Measurements from ENCODE around the gene PDE8B. TPM values are rescaled to one million over a fixed set of nuclear protein-coding genes. Genes with fewer than 3 reads are reported as not detected.

The PDE8B gene
- total and polyA plus RNA-seq, 9 donors: 2.0 to 4.9 (median 3.2) TPM

DNA sequence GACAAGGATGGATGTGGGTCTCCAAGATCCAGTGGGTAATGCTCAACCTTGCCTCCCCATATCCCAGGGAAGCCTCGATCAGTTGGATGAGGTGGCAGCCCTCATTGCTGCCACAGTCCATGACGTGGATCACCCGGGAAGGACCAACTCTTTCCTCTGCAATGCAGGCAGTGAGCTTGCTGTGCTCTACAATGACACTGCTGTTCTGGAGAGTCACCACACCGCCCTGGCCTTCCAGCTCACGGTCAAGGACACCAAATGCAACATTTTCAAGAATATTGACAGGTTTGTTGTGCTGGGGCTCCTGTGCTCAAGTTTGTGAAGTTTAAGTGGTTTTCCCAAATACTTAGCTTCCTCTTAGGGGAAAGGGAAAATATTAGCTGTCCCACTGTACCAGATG lies 207.7 kb downstream of the PDE8B start:
- Histone ChIP-seq H3K36me3 (ENCODE audit: control insufficient read depth, insufficient read depth, low read length) (no peaks in the 10 kb centered on the region), H3K9me3 (replicated peaks; ENCODE audit: control insufficient read depth, low read depth, low read length) (no peaks in the 10 kb centered on the region), H3K27me3 (ENCODE audit: control insufficient read depth, insufficient read depth, low read length) (no peaks in the 10 kb centered on the region), H3K4me3 (ENCODE audit: low read length) (no peak overlapping the region), H3K4me1 (ENCODE audit: control insufficient read depth, insufficient read depth, low read length) (no peaks in the 10 kb centered on the region), H3K27ac (ENCODE audit: low read length) (no peak overlapping the region)
- DNase-seq: no peak
- 84% methylated on average over 3 of the region's 5 CpGs for WGBS (ENCODE audit: insufficient coverage)

DNA sequence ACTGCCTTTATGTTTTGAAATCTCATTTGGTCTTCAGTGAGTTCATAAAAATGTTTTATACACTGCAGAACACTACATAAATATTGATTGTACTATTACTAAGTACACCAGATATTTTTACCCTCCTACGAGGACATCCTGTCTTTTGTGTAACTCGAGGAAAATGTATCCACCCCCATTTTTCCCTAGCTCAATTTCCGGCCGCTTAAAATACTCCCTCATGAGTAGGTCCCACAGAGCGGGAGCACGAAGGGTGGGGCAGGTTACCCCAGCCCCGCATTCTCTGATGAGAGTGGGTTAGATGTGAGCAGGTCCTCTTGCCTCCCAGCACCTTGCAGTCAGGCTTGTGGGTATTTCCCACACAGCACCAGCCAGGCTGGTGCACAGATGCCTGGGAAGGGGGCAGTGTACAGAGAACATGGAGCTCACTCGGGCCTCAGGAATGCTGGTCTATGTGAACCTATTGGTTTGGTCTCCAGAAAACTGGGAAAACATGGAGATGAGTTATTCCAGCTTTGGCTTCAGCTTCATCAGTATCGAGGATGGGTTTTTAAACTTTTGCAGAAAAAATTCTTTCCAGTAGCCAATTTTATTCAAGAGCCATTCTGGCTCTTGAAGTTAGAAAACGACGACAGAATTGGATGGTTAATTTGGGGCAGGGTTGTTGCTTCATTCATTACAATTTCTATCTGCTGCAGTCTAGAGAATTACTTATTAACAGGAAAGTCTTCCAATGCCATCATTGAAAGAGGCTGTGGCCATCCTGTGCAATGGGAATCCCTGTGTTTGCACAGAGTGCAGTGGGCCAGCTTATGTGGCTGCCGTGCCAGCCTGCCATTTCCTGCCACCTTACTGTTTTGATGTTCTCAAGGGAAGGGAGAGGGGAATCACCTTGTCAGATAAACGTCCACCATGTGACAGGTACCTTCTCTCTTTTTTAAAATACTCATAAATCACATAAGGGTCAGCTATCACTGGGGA lies 208.4 kb downstream of the PDE8B start:
- Histone ChIP-seq H3K27me3 (ENCODE audit: control insufficient read depth, insufficient read depth, low read length) (no peaks in the 10 kb centered on the region), H3K36me3 (ENCODE audit: control insufficient read depth, insufficient read depth, low read length) (no peaks in the 10 kb centered on the region), H3K27ac (ENCODE audit: low read length) (no peak overlapping the region), H3K4me3 (ENCODE audit: low read length) (no peak overlapping the region), H3K4me1 (ENCODE audit: control insufficient read depth, insufficient read depth, low read length) (no peaks in the 10 kb centered on the region), H3K9me3 (replicated peaks; ENCODE audit: control insufficient read depth, low read depth, low read length) (no peaks in the 10 kb centered on the region)
- no peak for DNase-seq
- WGBS (ENCODE audit: insufficient coverage): 63% methylated on average over 2 of the region's 13 CpGs

DNA sequence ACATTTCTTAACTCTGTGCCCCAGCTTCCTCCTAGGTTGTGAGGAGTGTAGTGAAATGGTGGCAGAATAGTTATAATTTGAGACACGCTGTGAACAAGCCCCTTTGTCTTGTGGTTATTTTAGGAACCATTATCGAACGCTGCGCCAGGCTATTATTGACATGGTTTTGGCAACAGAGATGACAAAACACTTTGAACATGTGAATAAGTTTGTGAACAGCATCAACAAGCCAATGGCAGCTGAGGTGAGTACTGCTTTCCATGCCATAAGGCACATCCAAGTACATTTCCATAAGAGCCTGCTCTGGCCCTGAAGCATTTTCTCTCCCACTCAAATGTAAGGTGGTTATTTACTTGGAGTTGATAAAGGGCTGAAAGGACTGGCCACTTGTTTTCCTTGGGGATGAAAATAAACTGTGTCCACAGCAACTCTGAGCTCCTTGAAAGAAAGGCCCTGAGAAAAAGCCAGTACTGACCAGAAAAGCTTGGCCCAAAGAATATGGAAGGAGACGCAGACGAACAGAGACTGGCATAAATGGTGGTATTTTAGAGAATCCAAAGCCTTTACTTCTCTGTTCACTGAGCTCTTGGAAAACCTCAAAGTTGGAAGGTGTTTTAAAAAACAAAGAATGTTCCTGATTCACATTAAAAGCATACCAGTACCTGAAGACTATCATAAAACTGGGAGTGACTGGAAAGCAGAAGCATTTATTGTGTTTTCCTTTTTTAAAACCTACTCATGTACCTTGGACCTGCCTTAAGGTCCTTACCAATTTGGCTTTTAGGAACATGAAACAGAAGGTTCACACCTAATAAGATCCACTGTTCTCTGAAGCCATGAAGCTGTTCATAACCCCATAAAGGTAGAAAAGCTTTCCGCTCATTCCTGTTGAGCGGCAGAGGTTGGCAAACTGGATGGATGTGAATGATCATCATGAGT lies 209.4 kb downstream of the PDE8B start:
- Histone ChIP-seq H3K36me3 (ENCODE audit: control insufficient read depth, insufficient read depth, low read length) (peaks cover 3% of the 10 kb centered on the region), H3K27me3 (ENCODE audit: control insufficient read depth, insufficient read depth, low read length) (no peaks in the 10 kb centered on the region), H3K27ac (ENCODE audit: low read length) (no peak overlapping the region), H3K4me3 (ENCODE audit: low read length) (no peak overlapping the region), H3K9me3 (replicated peaks; ENCODE audit: control insufficient read depth, low read depth, low read length) (no peaks in the 10 kb centered on the region), H3K4me1 (ENCODE audit: control insufficient read depth, insufficient read depth, low read length) (no peaks in the 10 kb centered on the region)
- 100% methylated on average over 4 of the region's 8 CpGs for WGBS (ENCODE audit: insufficient coverage)
- no peak for DNase-seq

DNA sequence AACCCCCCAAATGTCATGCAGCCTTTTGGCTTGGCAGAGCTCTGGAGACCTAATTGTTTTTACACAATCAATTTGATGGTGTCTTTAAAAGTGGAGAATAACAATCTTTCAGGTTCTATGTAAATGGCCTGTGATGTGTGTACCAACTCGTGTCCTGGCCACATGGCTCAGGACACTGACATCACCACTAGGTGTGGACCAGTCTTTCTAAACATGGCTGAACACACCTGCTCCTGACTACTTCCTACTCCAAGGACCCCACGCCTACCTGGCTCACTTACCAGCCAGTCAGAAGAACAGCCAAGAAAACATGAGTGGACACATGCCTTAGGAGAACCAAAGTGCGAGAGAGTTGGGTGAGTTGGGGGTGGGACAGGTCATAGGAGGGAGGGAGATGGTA lies 210.5 kb downstream of the PDE8B start:
- Histone ChIP-seq H3K4me1 (ENCODE audit: control insufficient read depth, insufficient read depth, low read length) (no peaks in the 10 kb centered on the region), H3K9me3 (replicated peaks; ENCODE audit: control insufficient read depth, low read depth, low read length) (no peaks in the 10 kb centered on the region), H3K36me3 (ENCODE audit: control insufficient read depth, insufficient read depth, low read length) (peaks cover 10% of the 10 kb centered on the region), H3K27ac (ENCODE audit: low read length) (no peak overlapping the region), H3K27me3 (ENCODE audit: control insufficient read depth, insufficient read depth, low read length) (no peaks in the 10 kb centered on the region), H3K4me3 (ENCODE audit: low read length) (no peak overlapping the region)
- 50% methylated on average over 1 of the region's 3 CpGs for WGBS (ENCODE audit: insufficient coverage)
- no peak for DNase-seq

DNA sequence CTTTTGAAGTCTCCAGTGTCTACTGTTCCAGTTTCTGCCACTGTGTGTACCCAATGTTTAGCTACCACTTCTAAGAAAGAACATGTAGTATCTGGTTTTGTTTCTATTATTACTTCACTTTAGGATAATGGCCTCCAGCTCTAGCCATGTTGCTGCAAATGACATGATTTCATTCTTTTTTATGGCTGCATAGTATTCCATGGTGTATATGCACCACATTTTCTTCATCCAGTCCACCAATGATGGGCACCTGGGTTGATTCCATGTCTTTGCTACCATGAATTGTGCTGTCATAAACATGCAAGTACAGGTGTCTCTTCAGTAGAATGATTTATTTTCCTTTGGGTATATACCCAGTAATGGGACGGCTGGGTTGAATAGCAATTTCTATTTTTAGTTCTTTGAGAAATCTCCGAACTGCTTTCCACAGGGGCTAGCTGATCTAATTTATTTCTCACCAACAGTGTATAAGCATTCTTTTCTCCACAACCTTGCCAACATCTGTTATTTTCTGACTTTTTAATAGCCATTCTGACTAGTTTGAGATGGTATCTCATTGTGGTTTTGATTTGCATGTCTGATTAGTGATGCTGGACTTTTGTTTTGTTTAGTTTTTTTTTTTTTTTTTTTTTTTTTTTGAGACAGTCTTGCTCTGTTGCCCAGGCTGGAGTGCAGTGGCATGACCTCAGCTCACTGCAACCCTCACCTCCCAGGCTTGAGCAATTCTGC lies 212.7 kb downstream of the PDE8B start:
- Histone ChIP-seq H3K27me3 (ENCODE audit: control insufficient read depth, insufficient read depth, low read length) (no peaks in the 10 kb centered on the region), H3K36me3 (ENCODE audit: control insufficient read depth, insufficient read depth, low read length) (peaks cover 15% of the 10 kb centered on the region), H3K4me3 (ENCODE audit: low read length) (no peak overlapping the region), H3K27ac (ENCODE audit: low read length) (no peak overlapping the region), H3K9me3 (replicated peaks; ENCODE audit: control insufficient read depth, low read depth, low read length) (no peaks in the 10 kb centered on the region), H3K4me1 (ENCODE audit: control insufficient read depth, insufficient read depth, low read length) (no peaks in the 10 kb centered on the region)
- DNase-seq: no peak
- WGBS (ENCODE audit: insufficient coverage): no CpG with 5 or more reads among the region's 2 CpGs

DNA sequence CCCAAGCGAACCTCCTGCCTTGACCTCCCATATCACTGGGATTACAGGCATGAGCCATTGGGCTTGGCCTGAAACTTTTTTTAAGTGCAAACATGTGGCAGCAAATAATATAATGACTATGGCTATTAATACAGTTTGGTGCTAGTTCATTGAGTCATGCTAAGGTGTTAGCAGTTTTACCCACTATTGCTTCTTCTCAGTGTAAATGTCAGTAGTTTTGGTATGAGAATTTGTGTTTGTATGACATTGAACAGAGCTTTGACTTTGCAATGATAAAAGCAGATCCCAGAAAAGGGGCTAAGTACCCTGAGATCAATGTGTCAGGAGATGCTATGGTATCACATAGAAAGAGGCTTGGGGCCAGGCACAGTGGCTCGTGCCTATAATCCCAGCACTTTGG lies 214.4 kb downstream of the PDE8B start:
- DNase-seq: no peak
- peaks cover 16% of the 10 kb centered on the region for H3K36me3 ChIP-seq (ENCODE audit: control insufficient read depth, insufficient read depth, low read length)
- H3K9me3 ChIP-seq (replicated peaks; ENCODE audit: control insufficient read depth, low read depth, low read length): no peaks in the 10 kb centered on the region
- H3K27ac ChIP-seq (ENCODE audit: low read length): no peak overlapping the region
- WGBS (ENCODE audit: insufficient coverage): 60% methylated on average over 1 of the region's 2 CpGs
- no peak overlapping the region for H3K4me3 ChIP-seq (ENCODE audit: low read length)
- no peaks in the 10 kb centered on the region for H3K27me3 ChIP-seq (ENCODE audit: control insufficient read depth, insufficient read depth, low read length)
- H3K4me1 ChIP-seq (ENCODE audit: control insufficient read depth, insufficient read depth, low read length): no peaks in the 10 kb centered on the region

DNA sequence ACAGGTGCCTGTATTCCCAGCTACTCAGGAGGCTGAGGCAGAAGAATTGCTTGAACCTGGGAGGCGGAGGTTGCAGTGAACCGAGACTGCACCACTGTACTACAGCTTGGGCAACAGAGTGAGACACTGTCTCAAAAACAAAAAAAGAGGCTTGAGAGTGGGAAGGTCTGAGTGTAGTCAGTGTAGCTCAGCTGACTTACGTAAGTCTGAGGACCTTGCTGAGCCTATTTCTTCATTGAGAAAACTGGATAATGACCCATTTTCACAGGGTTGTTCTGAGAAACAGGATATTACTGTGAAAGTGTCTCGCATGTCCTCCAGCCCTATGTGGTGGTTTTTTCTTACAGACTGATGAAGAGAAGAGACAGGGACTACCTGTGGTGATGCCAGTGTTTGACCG lies 214.9 kb downstream of the PDE8B start:
- no peak overlapping the region for H3K27ac ChIP-seq (ENCODE audit: low read length)
- H3K4me3 ChIP-seq (ENCODE audit: low read length): no peak overlapping the region
- no peaks in the 10 kb centered on the region for H3K4me1 ChIP-seq (ENCODE audit: control insufficient read depth, insufficient read depth, low read length)
- no peaks in the 10 kb centered on the region for H3K27me3 ChIP-seq (ENCODE audit: control insufficient read depth, insufficient read depth, low read length)
- 94% methylated on average over 3 of the region's 5 CpGs for WGBS (ENCODE audit: insufficient coverage)
- H3K9me3 ChIP-seq (replicated peaks; ENCODE audit: control insufficient read depth, low read depth, low read length): no peaks in the 10 kb centered on the region
- peaks cover 18% of the 10 kb centered on the region for H3K36me3 ChIP-seq (ENCODE audit: control insufficient read depth, insufficient read depth, low read length)
- no peak for DNase-seq

DNA sequence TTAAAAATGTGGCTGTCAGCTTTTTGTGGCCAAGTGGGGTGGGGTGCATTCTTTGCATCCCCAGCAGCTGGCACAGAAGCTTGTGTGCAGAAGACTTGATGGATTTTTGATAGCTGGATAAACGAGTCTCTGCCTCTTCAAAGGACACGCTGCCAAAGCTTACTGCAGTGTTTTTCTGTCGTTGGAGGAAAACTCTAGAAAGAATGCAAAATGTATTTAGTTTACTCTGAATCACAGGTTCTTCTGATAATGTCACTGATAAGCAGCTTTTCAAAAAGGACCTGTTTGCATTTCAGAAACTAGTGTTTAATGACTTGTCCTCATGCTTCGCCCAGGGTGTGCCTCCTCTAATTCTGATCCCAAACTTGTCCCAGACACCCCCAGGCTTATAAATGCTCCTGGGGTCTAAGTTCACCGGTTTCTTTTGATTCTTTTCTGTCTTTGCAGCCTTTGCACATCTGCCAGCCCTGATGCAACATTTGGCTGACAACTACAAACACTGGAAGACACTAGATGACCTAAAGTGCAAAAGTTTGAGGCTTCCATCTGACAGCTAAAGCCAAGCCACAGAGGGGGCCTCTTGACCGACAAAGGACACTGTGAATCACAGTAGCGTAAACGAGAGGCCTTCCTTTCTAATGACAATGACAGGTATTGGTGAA lies 215.6 kb downstream of the PDE8B start:
- 67% methylated on average over 4 of the region's 8 CpGs for WGBS (ENCODE audit: insufficient coverage)
- DNase-seq: peak; percentile 32

DNA sequence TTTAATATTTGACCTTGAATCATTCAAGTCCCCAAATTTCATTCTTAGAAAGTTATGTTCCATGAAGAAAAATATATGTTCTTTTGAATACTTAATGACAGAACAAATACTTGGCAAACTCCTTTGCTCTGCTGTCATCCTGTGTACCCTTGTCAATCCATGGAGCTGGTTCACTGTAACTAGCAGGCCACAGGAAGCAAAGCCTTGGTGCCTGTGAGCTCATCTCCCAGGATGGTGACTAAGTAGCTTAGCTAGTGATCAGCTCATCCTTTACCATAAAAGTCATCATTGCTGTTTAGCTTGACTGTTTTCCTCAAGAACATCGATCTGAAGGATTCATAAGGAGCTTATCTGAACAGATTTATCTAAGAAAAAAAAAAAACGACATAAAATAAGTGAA lies 216.2 kb downstream of the PDE8B start:
- DNase-seq: no peak
- H3K4me3 ChIP-seq (ENCODE audit: low read length): no peak overlapping the region
- no CpG with 5 or more reads among the region's 2 CpGs for WGBS (ENCODE audit: insufficient coverage)
- H3K36me3 ChIP-seq (ENCODE audit: control insufficient read depth, insufficient read depth, low read length): peaks cover 20% of the 10 kb centered on the region
- H3K27ac ChIP-seq (ENCODE audit: low read length): no peak overlapping the region
- H3K27me3 ChIP-seq (ENCODE audit: control insufficient read depth, insufficient read depth, low read length): no peaks in the 10 kb centered on the region
- no peaks in the 10 kb centered on the region for H3K4me1 ChIP-seq (ENCODE audit: control insufficient read depth, insufficient read depth, low read length)
- H3K9me3 ChIP-seq (replicated peaks; ENCODE audit: control insufficient read depth, low read depth, low read length): no peaks in the 10 kb centered on the region

More for the DNA sequence above, 215.6 kb downstream of the PDE8B start:
- no peak overlapping the region for H3K4me3 ChIP-seq (ENCODE audit: low read length)
- H3K9me3 ChIP-seq (replicated peaks; ENCODE audit: control insufficient read depth, low read depth, low read length): no peaks in the 10 kb centered on the region
- no peaks in the 10 kb centered on the region for H3K4me1 ChIP-seq (ENCODE audit: control insufficient read depth, insufficient read depth, low read length)
- H3K27me3 ChIP-seq (ENCODE audit: control insufficient read depth, insufficient read depth, low read length): no peaks in the 10 kb centered on the region
- peaks cover 20% of the 10 kb centered on the region for H3K36me3 ChIP-seq (ENCODE audit: control insufficient read depth, insufficient read depth, low read length)
- no peak overlapping the region for H3K27ac ChIP-seq (ENCODE audit: low read length)
